GM21526 (cell line): Measurements from ENCODE around the gene ATXN7L1.

Source experiments
- ATAC-seq: cut with Tn5 transposase; IDR thresholded peaks from one replicate; pipeline ENCODE4 v1.9.1; 2021; ENCODE audit warnings: moderate library complexity; ENCODE audit not compliant: unreplicated experiment, low FRiP score

ATXN7L1 gene

DNA sequence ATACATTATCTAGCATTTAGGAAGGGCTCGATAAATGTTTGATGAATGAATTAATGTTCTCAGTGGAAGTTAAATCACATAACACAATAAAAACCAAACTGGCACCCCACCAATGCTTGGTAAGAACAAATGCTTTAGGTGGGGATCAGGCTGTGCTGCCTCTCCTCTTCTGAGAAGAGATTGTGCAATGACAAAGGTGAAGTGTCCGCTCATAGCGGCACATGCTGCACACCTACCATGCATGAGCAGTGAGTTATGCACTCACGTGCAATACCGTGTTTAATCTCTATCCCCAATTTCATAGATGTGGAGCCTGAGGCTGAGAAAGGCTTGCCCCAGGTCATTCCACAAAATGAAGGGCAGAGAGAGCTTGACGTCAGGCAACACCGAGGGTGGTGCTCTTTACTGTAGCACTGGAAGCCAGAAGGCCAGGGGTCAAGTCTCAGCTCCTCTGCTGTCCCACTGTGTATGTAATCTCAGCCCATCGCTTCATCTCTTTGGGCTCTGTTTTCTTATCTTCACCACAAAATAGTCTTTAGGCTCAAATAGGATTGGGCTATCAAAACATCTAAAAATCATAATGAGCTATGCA is 222.2 kb downstream of the ATXN7L1 start:
- ATAC-seq, result no peak

GRCh38 chr7:105653441-105654005 is 222.9 kb downstream of the ATXN7L1 start:
- no peak for ATAC-seq

DNA sequence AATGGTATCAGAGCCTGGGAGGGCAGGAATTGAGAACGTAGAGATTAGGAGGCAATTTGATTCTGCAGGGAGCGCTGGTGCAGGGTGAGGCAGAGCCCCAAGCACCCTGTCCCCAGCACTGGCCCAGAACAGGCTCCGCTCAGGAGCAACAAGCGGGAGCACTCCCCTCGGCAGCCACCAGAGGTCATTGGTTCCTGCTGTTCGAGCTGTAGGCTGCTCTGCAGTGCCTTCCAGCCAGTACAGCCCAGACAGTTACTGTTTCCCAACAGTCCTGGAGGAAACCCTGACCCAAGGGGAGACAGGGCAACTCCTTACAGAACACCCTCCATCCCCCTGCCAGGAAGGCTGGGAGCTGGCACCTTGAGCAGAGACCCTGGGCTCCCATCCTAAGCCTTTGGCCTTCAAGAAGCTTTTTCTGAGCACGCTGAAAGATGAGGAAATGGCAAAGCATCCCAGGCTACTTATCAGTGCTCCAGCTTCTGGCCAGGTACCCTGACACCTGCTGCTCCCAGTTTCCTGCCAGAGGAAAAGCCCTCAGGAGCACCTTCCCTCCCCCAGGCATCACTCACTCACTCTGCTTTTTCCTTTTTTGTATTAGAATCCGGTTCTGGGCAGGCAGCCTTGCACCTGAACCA is 223.9 kb downstream of the ATXN7L1 start:
- peak; percentile 80 for ATAC-seq

DNA sequence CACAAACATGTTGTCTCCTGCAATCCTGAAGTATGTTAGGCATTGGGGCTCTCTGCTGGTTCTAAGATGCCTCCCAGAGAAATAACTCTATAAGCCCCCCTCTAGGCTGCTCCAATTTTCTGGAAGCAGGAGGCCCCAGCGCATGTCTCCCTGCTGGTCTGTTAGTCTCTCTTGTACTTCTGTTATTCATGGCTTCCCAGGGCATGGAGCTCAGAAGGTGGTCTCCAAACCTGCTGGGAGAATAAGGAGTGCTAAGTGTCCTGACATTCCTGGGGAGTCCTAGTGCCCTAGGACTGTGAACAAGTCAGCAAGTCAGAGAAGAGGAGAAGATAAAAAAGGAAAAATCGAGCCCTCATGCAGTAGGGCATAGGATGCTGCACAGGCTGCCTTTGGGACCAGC is 224.6 kb downstream of the ATXN7L1 start:
- no peak for ATAC-seq

DNA sequence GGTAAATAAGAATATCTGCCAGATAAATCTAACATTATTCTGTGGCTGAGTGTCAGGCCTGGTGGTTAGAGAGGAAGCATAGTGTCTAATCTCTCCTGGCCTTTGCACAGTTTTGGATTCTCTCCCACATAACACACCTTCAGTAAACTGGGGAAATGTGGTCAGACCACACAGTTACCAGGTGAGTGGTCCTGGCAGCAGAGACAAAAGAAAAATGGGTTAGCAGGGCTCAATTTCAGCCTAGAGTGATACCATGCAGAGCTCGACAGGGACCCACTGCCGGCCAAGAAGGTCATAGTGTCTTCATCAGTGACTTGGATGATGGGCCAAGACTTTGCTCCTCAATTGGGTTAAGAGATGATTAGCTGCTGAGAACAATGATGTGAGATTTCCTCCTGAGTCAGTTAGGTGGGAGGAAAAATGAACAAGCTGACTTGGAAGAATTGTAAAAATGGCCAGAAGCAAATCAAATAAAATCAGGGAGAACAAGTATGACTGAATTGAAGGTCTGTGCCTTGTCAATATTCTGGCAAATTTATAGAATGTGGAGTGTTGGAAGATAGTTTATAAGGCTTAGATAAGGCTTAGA is 225.9 kb downstream of the ATXN7L1 start:
- no peak for ATAC-seq

- no peak for ATAC-seq
Measured at GRCh38 chr7:105649727-105650381, 226.5 kb downstream of the ATXN7L1 start.

DNA sequence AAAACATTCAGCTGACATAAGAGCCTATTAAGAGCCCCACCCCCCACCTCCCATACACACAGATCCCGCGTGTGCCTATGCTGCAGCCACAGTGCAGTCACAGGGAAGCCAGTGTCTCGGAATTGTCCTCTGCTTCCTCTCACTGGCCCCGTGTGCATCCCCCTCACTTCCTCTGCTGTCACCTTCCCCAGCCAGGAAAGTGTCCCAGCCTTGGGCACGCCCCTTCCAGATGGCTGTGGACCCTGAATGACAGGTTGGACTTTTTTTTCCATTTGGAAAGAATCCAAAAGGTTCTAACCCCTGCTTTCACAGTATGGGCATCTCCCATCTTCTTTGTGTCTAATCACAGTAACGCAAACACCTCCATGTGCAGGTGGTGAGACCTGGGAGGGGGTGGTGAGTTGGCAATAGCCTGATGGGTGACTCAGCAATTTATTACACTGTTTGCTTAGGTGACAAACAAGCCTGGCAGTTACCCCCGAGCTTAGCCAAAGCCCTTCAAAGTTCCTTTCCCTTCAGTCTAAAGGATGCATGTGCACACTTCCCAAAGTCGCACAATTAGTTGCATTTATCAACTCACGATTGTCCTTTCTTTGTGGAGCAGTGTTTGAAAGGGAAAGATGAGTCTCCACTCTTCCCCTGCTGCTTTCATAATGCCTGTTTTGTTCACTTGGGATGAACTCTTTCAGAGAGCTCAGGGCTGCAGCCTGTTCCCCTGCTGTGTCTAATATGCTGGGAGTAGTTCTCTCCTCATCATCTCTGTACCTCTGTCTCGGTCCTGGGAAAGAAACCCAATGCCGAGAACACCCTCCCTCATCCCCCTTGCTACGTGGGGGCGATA is 227.6 kb downstream of the ATXN7L1 start:
- no peak for ATAC-seq

GRCh38 chr7:105647591-105647990 is 228.8 kb downstream of the ATXN7L1 start:
- no peak for ATAC-seq

GRCh38 chr7:105644937-105645336 is 231.5 kb downstream of the ATXN7L1 start:
- ATAC-seq, result no peak

- no peak for ATAC-seq
Measured at GRCh38 chr7:105643851-105644250, 232.5 kb downstream of the ATXN7L1 start.

GRCh38 chr7:105643384-105643783 is 233.0 kb downstream of the ATXN7L1 start:
- no peak for ATAC-seq

DNA sequence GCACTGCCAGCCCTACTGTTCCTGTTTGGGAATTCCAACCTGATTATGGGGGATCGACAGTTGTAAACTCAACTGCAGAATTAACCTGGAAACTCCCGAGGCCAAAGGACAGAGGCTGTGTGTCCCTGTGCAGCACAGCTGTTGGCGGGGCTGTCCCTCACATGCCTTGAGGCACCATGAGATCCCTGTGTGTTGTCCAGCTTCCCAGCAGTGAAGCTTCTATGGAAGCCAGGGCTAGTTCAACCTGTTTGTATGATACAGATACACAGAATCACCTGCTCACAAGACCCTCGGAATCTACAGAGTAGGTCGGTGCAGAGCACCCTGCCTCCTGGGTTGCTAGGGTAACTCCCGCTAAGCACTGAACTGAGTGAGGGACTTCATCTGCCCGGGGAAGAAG is 234.1 kb downstream of the ATXN7L1 start:
- no peak for ATAC-seq

DNA sequence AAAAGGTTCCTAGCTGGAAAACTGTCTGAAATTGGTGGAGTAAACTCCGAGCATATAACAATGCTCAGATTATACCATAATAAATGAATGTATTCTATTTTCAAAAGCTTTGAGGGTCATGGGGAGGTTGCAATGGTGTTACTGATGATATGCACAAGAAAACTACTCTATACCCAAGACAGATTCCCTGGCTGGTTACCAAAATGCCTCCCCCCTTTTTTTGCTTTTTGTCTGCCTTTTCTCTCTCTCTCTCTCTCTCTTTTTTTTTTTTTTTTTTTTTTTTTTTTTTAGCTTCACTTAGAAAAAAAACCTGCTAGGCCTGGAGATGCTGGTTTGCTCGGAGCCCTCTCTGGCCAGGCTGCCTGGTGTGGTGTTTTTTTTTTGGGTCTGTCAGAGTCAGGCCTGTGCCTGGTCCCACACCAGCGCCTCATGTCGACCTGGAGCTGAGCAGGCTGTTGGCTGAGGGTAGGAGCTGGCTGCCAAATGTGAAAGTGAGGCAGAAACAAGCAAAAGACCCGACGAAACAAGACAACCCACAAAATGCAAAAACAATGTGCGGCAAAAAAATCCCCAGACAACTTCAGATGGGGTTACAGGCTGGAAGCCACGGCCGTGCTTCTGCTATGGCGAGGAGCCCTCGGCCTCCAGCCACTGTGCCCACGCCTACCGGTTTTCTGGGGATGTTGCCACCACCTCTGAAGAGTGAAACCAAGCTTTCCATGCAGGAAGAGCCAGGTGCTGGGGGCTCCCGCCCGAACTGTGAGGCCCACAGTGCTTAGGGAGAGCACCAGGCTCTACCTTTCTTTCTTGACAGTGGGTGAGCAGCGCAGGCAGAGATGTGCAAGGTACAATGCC is 235.2 kb downstream of the ATXN7L1 start:
- no peak for ATAC-seq

DNA sequence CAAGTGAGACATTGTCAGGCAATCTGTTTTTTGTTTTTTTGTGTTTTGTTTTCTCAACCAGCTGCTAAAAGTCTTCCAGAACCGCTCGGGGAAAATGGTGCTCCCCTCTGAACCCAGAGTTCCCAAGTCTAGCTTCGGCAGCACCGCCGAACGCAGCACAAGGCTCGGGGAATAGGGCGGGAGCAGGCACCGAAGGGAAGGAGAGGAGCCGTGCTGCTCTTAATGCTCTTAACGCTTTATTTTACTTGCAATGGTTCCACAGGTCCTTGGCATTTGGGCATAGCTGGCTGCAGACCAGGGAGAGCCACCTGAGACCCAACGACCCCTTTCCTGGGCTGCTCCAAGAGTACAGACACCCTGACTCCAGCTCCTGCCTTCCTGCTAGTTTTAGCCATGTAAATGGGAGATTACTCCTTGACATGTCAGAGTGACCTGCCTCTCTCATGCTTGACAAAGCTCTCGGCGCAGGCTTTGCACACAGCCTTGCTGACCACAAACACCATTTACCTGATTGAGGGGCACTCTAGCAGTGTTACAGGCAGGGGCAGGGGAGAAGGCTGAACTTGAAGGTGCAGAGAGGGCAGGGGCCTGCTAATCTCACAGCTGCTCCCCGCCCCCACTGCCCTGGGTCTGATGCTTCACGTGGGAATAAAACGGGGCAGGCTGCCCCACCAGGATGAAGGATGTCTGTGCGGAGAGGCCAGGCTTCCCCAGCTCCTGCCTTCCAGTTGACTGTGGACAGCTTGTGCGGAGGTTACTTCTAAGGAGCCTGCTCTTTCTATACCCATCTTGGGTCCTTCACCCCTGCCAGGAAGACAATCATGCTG is 236.5 kb downstream of the ATXN7L1 start:
- ATAC-seq, result no peak

GRCh38 chr7:105638902-105639495 is 237.4 kb downstream of the ATXN7L1 start:
- no peak for ATAC-seq

- ATAC-seq, result no peak
Measured at GRCh38 chr7:105638334-105638733, 238.1 kb downstream of the ATXN7L1 start.

- no peak for ATAC-seq
Measured at GRCh38 chr7:105637755-105638154, 238.6 kb downstream of the ATXN7L1 start.

- ATAC-seq, result no peak
Measured at GRCh38 chr7:105636982-105637381, 239.4 kb downstream of the ATXN7L1 start.
